H9 (cell line): ENCODE data around the gene CLDN18. TPM values are rescaled to one million over a fixed set of nuclear protein-coding genes. Genes with fewer than 3 reads are reported as not detected.

Experiments used
- DNase-seq: peaks from one replicate; pipeline ENCODE4 v3.0.0-alpha.2; 2017
- H2AFZ ChIP-seq: one replicate; pipeline ENCODE4 v1.6.1; 2013; ENCODE audit warnings: mild to moderate bottlenecking, low read length, control low read depth, moderate library complexity
- H2AK5ac ChIP-seq: 2 replicates; pipeline ENCODE4 v1.6.1; 2013; ENCODE audit warnings: low read length, control low read depth, mixed read lengths; ENCODE audit not compliant: insufficient read length
- H2BK120ac ChIP-seq: one replicate; pipeline ENCODE4 v1.6.1; 2013; ENCODE audit warnings: low read depth, mild to moderate bottlenecking, low read length, control low read depth, inconsistent platforms; ENCODE audit not compliant: poor library complexity, severe bottlenecking
- H2BK12ac ChIP-seq: 2 replicates; pipeline ENCODE4 v1.6.1; 2013; ENCODE audit warnings: low read length, control low read depth, mixed read lengths, low read depth; ENCODE audit not compliant: insufficient read length
- H2BK15ac ChIP-seq: 2 replicates; pipeline ENCODE4 v1.6.1; 2013; ENCODE audit warnings: low read depth, low read length, control low read depth
- H2BK20ac ChIP-seq: one replicate; pipeline ENCODE4 v1.6.1; 2013; ENCODE audit warnings: low read depth, mild to moderate bottlenecking, low read length, control low read depth, inconsistent platforms; ENCODE audit not compliant: poor library complexity, severe bottlenecking
- H2BK5ac ChIP-seq: 2 replicates; pipeline ENCODE4 v1.6.1; 2013; ENCODE audit warnings: low read length, control low read depth, mixed read lengths; ENCODE audit not compliant: insufficient read length
- H3K14ac ChIP-seq: 2 replicates; pipeline ENCODE4 v1.6.1; 2013; ENCODE audit warnings: low read length, control low read depth; ENCODE audit not compliant: insufficient read depth
- H3K18ac ChIP-seq: 2 replicates; pipeline ENCODE4 v1.6.1; 2013; ENCODE audit warnings: low read depth, mild to moderate bottlenecking, mixed read lengths, low read length, control low read depth; ENCODE audit not compliant: insufficient read length
- H3K23ac ChIP-seq: 2 replicates; pipeline ENCODE4 v1.6.1; 2013; ENCODE audit warnings: low read length, control low read depth, mixed read lengths, low read depth; ENCODE audit not compliant: insufficient read length
- H3K23me2 ChIP-seq: 2 replicates; pipeline ENCODE4 v1.6.1; 2013; ENCODE audit warnings: low read depth, mild to moderate bottlenecking, mixed read lengths, low read length, control low read depth; ENCODE audit not compliant: insufficient read length, poor library complexity, severe bottlenecking
- H3K27ac ChIP-seq: 2 replicates; pipeline ENCODE4 v1.5.1; 2013; ENCODE audit warnings: low read length, control low read depth, mixed read lengths, low read depth; ENCODE audit not compliant: insufficient read length
- H3K27me3 ChIP-seq: 2 replicates; pipeline ENCODE4 v1.6.1; 2013; ENCODE audit warnings: low read length, control low read depth, inconsistent platforms; ENCODE audit not compliant: insufficient read depth
- H3K4ac ChIP-seq: 2 replicates; pipeline ENCODE4 v1.6.1; 2013; ENCODE audit warnings: low read depth, mild to moderate bottlenecking, control low read depth, inconsistent platforms, low read length, moderate library complexity
- H3K4me1 ChIP-seq: 2 replicates; pipeline ENCODE4 v1.6.1; 2013; ENCODE audit warnings: low read length, control low read depth, inconsistent platforms; ENCODE audit not compliant: insufficient read depth
- H3K4me2 ChIP-seq: 2 replicates; pipeline ENCODE4 v1.6.1; 2013; ENCODE audit warnings: low read length, control low read depth, mixed read lengths; ENCODE audit not compliant: insufficient read length, insufficient read depth
- H3K56ac ChIP-seq: 2 replicates; pipeline ENCODE4 v1.6.1; 2013; ENCODE audit warnings: low read depth, mild to moderate bottlenecking, mixed read lengths, low read length, control low read depth; ENCODE audit not compliant: insufficient read length
- H3K79me1 ChIP-seq: 2 replicates; pipeline ENCODE4 v1.6.1; 2013; ENCODE audit warnings: low read depth, mild to moderate bottlenecking, moderate library complexity, low read length, control low read depth, inconsistent platforms; ENCODE audit not compliant: insufficient read depth, poor library complexity, severe bottlenecking
- H3K79me2 ChIP-seq: 2 replicates; pipeline ENCODE4 v1.6.1; 2013; ENCODE audit warnings: low read length, control low read depth, inconsistent platforms; ENCODE audit not compliant: insufficient read depth
- H3K9ac ChIP-seq: 2 replicates; pipeline ENCODE4 v1.6.1; 2013; ENCODE audit warnings: low read length, control low read depth, mixed read lengths; ENCODE audit not compliant: insufficient read length; ENCODE audit errors: extremely low read depth
- H3K9me3 ChIP-seq: one replicate; pipeline ENCODE4 v1.6.1; 2013; ENCODE audit warnings: low read depth, low read length, inconsistent platforms; ENCODE audit not compliant: control insufficient read depth
- H3T11ph ChIP-seq: one replicate; pipeline ENCODE4 v1.6.1; 2013; ENCODE audit warnings: mild to moderate bottlenecking, low read length, control low read depth, inconsistent platforms
- H4K20me1 ChIP-seq: one replicate; pipeline ENCODE4 v1.6.1; 2013; ENCODE audit not compliant: control insufficient read depth, insufficient read length, insufficient read depth
- H4K5ac ChIP-seq: 2 replicates; pipeline ENCODE4 v1.6.1; 2013; ENCODE audit warnings: low read depth, mild to moderate bottlenecking, mixed read lengths, low read length, control low read depth; ENCODE audit not compliant: insufficient read length
- H4K8ac ChIP-seq: replicated peaks from 2 replicates; pipeline ENCODE4 v1.6.1; 2013; ENCODE audit warnings: low read length, control low read depth, mixed read lengths, low read depth; ENCODE audit not compliant: insufficient read length
- H4K91ac ChIP-seq: 2 replicates; pipeline ENCODE4 v1.6.1; 2013; ENCODE audit warnings: low read depth, mild to moderate bottlenecking, moderate library complexity, mixed read lengths, low read length, control low read depth; ENCODE audit not compliant: insufficient read length
- H3K27ac Mint-ChIP-seq, 3 experiments: 2 replicates in 2 of 3; 3 replicates in 1 of 3; pipeline ENCODE4 v1.8.0; 2020 to 2021; ENCODE audit warnings: mixed read lengths in 3 of 3, mild to moderate bottlenecking in 1 of 3, moderate library complexity in 1 of 3
- H3K27me3 Mint-ChIP-seq: 2 replicates; pipeline ENCODE4 v1.8.0; 2021; ENCODE audit warnings: low read depth, mild to moderate bottlenecking, moderate library complexity, mixed read lengths
- H3K36me3 Mint-ChIP-seq, 3 experiments: 2 replicates in 2 of 3; 3 replicates in 1 of 3; pipeline ENCODE4 v1.8.0; 2020 to 2021; ENCODE audit warnings: low read depth in 3 of 3, mixed read lengths in 3 of 3; ENCODE audit not compliant: insufficient read depth in 1 of 3
- H3K4me1 Mint-ChIP-seq, 2 experiments: 2 replicates each; pipeline ENCODE4 v1.8.0; 2020; ENCODE audit warnings: mixed read lengths in 2 of 2
- H3K4me3 Mint-ChIP-seq, 2 experiments: 2 replicates in 1 of 2; 3 replicates in 1 of 2; pipeline ENCODE4 v1.8.0; 2020 to 2021; ENCODE audit warnings: mild to moderate bottlenecking in 2 of 2, mixed read lengths in 2 of 2, moderate library complexity in 1 of 2
- H3K9me3 Mint-ChIP-seq, 2 experiments: 2 replicates in 1 of 2; 3 replicates in 1 of 2; pipeline ENCODE4 v1.8.0; 2020; ENCODE audit warnings: mild to moderate bottlenecking in 2 of 2, mixed read lengths in 2 of 2, moderate library complexity in 1 of 2
- CTCF ChIP-seq: fragments of 200-600 bp; sonication (generic); conservative IDR thresholded peaks from 3 replicates; pipeline ENCODE4 v1.8.0; 2021; ENCODE audit warnings: antibody characterized with exemption, mild to moderate bottlenecking
- WGBS: extraction: QIAGEN DNeasy Blood & Tissue Kit; methylation state at CpG from one replicate; pipeline ENCODE4 v1.1.7; 2013; ENCODE audit warnings: missing lambda C conversion rate, low lambda C conversion rate, mixed read lengths; ENCODE audit not compliant: insufficient read length; ENCODE audit errors: extremely low coverage; 5-methylcytosine and 5-hydroxymethylcytosine counted together
- total RNA-seq: library from RNA; stranded (reverse); gene quantifications from 2 replicates; pipeline ENCODE4 v1.2.1, GENCODE V29; 2021

Gene CLDN18
- total RNA-seq, 1 experiment from 2014 or later: not detected

GRCh38 chr3:138068579-138069174, 58.7 kb downstream of the CLDN18 start:
- peak overlapping the region in 1 of 3 experiments; percentile 49; a peak in 1 of 7 replicates for H3K27ac Mint-ChIP-seq
- WGBS: no CpG with 5 or more reads among the region's 14 CpGs
- H3K27ac ChIP-seq: no peak overlapping the region
- H3K4me3 Mint-ChIP-seq: no peak overlapping the region
- peak; percentile 98 for TF ChIP-seq CTCF
- no peaks in the 10 kb centered on the region for H3K79me1 ChIP-seq
- H3K56ac ChIP-seq: no peak overlapping the region
- no peak overlapping the region for H3K4ac ChIP-seq
- no peak overlapping the region for H3T11ph ChIP-seq
- H3K4me1 ChIP-seq: no peaks in the 10 kb centered on the region; the same call in 1 of the 2 replicates
- H2AFZ ChIP-seq: no peak overlapping the region
- no peaks in the 10 kb centered on the region for H3K79me2 ChIP-seq
- H2BK120ac ChIP-seq: no peak overlapping the region
- no peak overlapping the region for H2AK5ac ChIP-seq
- H3K18ac ChIP-seq: no peak overlapping the region
- H4K20me1 ChIP-seq: no peaks in the 10 kb centered on the region
- no peak overlapping the region for H2BK15ac ChIP-seq
- peak; percentile 88 for DNase-seq
- no peak overlapping the region for H3K9ac ChIP-seq
- no peak overlapping the region for H4K91ac ChIP-seq
- H3K4me2 ChIP-seq: no peak overlapping the region
- H3K27me3 ChIP-seq: no peaks in the 10 kb centered on the region
- H4K8ac ChIP-seq: no peak overlapping the region
- no peak overlapping the region for H3K23ac ChIP-seq
- peaks cover 12 to 35% (median 34%) of the 10 kb centered on the region in 3 experiments; a peak in 6 of 7 replicates for H3K36me3 Mint-ChIP-seq
- no peak overlapping the region for H2BK12ac ChIP-seq
- H3K23me2 ChIP-seq: no peaks in the 10 kb centered on the region
- no peak overlapping the region for H3K14ac ChIP-seq
- no peak overlapping the region for H4K5ac ChIP-seq
- H2BK20ac ChIP-seq: no peak overlapping the region
- no peaks in the 10 kb centered on the region for H3K9me3 Mint-ChIP-seq
- no peak overlapping the region for H2BK5ac ChIP-seq
- H3K4me1 Mint-ChIP-seq: peaks cover 22 to 27% of the 10 kb centered on the region in 2 experiments
- H3K27me3 Mint-ChIP-seq: no peaks in the 10 kb centered on the region
- no peaks in the 10 kb centered on the region for H3K9me3 ChIP-seq
